TTC549 (cell line): Measurements from ENCODE around the gene RAB29.
"Not testable (repeated sequence)": the region's sequence is repeated elsewhere in the genome, so short reads cannot be mapped to it uniquely, and the experiment has no call there.

Experiments used
- FAIRE-seq: peaks from 2 replicates; lab custom pipeline; 2012; peaks lifted over from hg19 to GRCh38; lab: Jason Lieb, UNC

Gene RAB29

DNA sequence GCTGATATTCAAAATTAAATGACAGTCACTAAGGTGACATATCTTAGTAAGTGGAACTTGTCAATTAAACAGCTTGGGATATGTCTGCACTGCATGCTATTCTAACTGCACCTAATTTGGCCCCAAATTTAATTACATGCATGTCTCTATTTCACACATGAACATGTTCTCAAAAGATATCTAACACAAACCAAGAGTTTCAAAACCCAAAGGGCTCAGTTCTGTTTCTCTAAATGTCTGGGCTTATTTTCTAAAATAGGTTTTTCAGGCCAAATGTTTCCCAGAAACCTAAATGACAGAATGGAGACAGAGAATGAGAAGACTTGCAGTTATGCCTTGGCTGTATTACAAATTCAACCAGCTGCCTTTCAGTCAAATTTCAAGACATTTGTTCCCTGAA lies 11.3 kb downstream of the RAB29 start:
- no peak for FAIRE-seq

- FAIRE-seq = no peak
Measured at GRCh38 chr1:205760606-205761005, 14.7 kb downstream of the RAB29 start.

DNA sequence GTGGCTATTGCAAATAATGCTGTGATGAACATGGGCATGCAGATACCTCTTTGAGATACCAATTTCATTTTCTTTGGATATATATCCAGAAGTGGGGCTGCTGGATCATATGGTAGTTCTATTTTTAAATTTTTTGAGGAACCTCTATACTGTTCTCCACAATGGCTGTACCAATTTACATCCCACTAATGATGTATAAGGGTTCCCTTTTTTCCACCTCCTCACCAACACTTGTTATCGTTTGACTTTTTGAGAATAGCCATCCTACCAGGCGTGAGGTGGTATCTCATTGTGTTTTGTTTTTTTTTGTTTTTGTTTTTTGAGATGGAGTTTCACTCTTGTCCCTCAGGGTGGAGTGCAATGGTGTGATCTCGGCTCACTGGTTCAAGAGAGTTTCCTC lies 18.7 kb downstream of the RAB29 start:
- FAIRE-seq = no peak

- FAIRE-seq = no peak
Measured at GRCh38 chr1:205754857-205755256, 20.4 kb downstream of the RAB29 start.

DNA sequence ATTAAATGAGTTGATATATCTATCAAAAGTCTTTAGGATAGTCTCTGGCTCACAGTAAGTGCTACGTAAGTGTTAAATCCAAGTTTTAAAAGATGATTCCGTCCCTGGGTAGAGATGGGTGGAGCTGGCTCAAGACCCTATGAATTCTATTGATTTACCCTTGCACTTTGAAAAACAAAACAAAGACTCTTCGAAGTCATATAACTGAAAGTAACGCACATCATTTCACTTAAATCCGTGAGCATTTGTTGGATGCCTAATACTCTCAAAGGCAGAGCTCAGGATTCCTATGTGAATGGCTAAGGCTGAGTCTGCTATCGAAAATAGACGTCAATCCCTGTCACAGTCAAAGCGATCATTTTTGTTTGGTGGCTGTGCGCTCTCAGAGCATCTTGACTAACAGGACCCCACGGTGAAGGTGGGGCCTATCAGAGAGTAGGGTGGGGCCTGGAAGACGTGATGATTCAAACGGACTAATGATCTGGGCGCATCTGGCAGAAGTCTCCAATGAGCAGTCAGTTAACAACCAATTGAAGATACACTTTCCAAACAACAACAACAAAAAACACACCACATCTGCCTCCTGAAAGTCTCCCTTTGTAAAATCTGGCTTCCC lies 24.1 kb downstream of the RAB29 start:
- FAIRE-seq = peak; percentile 81

GRCh38 chr1:205750138-205751035 lies 24.9 kb downstream of the RAB29 start, which contains the start of gene NUCKS1:
Gene NUCKS1 (minus strand): TSS chr1:205750182. CDS start chr1:205749973, 209 bp downstream.
- FAIRE-seq = peak; percentile 100

DNA sequence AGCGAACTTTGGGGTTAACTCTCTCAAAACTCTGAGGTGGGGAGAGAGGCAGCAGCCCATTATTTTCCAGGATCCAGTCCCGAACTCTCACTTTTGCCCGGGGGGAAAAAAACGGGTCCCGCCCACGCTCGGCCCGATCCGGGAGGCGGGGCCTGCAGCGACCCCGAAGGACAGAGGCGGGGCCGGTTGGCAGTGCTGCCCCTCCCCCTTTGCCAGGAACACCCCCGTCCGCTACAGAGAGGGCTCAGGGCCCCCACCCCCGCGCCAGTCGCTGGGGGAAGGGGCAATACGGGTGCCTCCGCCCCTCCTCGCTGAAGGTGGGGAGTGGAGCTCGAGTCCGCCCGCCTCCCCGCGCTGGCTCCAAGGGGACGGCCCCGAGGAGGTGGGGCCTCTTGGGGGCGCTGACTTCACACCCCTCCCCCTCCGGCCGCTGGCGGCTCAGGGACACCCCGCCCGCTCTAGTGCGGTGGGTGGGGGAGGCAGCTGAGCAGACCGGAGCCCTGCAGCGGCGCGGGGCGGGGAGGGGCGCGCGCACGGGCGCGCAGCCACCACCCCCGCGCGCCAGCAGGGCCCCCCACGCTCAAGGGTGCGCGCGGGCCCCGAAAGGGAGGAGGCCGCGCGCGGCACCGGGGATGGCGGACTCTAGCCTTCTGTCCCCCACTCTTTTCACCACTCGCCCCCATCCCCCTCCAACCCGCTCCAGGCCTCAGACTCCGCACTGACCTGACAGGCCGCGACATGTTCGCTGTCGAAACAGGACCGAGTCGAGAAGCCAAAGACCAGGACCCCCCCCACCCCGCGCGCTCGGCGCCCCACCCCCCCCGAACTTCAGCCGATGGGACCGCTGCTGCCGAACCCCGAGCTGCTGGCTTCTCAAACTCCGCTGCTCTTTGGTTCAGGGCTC lies 25.8 kb downstream of the RAB29 start:
- FAIRE-seq = peak; percentile 93

- peak; percentile 40 for FAIRE-seq
Measured at GRCh38 chr1:205748403-205749233, 26.7 kb downstream of the RAB29 start.

- no peak for FAIRE-seq
Measured at GRCh38 chr1:205746757-205747412, 28.4 kb downstream of the RAB29 start.

DNA sequence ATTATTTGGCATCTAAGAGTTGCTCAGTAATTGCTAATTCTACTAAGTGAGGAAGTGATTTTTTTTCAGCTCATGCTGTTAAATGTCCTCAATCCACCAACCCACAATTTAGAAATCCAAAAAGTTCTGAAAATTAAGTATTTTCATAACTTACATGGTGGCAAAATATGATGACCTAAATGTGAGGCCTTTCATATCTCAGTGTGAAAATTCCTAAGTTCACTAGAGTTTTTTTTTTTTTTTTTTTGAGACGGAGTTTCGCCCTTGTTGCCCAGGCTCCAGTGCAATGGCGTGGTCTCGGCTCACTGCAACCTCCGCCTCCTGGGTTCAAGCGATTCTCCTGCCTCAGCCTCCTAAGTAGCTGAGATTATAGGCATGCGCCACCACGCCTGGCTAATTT lies 30.9 kb downstream of the RAB29 start:
- no peak for FAIRE-seq

- FAIRE-seq = no peak
Measured at GRCh38 chr1:205743977-205744376, 31.3 kb downstream of the RAB29 start.

- peak; percentile 49 for FAIRE-seq
Measured at GRCh38 chr1:205741681-205742080, 33.6 kb downstream of the RAB29 start.

DNA sequence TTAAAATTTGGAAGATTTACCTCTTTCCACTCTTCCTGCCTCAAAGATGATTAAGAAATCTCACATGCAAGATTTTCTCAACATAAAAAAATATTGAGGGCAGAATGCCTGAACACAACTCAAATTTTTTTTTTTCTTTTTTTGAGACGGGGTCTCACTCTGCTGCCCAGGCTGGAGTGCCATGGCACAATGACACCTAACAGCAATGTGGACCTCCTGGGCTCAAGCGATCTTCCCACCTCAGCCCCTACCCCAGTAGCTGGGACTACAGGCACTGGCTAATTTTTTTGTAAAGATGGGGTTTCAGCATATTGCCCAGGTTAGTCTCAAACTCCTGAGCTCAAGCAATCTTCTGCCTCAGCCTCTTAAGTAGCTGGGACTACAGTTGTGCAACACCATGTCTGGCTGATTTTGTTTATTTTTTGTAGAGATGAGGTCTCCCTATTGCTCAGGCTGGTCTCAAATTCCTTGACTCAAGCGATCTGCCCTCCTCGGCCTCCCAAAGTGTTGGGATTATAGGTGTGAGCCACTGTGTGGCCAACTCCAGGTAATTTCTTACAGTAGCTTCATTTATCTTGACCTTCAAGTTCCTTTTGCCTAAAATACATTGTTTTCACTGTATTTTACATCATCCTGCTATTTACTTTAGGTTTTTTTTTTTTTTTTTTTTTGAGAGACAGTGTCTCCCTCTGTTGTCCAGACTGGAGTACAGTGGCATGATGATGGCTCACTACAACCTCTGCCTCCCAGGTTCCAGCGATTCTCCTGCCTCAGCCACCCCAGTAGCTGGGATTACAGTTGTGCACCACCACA lies 35.7 kb downstream of the RAB29 start:
- peak; percentile 37 for FAIRE-seq

GRCh38 chr1:205735218-205735617 lies 40.1 kb downstream of the RAB29 start:
- no peak for FAIRE-seq

DNA sequence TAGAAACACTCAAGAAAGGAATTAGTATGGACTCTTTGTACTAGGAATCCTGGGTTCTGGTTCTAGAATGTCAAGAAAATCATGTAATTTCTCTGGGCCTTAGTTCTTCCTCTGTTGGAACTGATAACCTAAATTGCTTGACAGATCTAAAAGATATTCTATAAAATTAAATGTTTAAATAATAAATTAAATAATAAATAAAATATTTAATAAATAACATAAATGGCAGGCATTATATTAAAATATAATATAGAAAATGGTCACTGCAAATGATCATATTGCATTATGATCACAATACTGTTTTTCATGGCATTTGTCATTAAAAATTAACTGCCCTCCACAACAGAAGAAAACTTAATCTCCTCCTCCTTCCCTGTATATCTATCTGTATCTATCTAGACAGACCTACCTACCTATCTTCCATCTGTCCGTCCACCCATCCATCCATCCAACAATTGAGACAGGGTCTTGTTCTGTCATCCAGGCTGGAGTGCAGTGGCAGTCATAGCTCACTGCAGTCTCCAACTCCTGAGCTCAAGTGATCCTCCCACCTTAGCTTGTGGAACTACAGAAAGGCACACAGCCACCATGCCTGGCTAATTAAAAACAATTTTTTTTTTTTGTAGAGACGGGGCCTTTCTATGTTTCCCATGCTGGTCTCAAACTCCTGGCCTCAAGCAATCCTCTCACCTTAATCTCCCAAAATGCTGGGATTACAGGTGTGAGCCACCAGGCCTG lies 41.7 kb downstream of the RAB29 start:
- peak; percentile 82 for FAIRE-seq

GRCh38 chr1:205729945-205730610 lies 45.2 kb downstream of the RAB29 start:
- FAIRE-seq = no peak

- FAIRE-seq = no peak
Measured at GRCh38 chr1:205726619-205727125, 48.6 kb downstream of the RAB29 start.

GRCh38 chr1:205725514-205725913 lies 49.8 kb downstream of the RAB29 start:
- FAIRE-seq = no peak

DNA sequence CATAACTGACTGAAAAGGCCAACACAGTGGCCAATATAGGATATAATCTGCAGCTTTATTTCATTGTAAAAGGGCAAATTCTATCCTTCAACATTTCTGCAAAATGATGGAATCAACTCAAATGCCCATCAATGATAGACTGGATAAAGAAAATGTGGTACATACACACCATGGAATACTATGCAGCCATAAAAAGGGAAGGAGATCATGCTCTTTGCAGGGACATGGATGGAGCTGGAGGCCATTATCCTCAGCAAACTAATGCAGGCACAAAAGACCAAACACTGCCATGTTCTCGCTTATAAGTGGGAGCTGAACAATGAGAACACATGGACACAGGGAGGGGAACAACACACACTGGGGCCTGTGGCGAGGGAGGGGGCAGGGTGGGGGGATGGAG lies 54.5 kb downstream of the RAB29 start:
- not testable (repeated sequence) for FAIRE-seq
